NCI-H69 (cell line): ENCODE measurements around the gene ADAR.
A peak's percentile ranks its signal among the peaks of the same experiment; 100 is the strongest.
"Not testable (repeated sequence)": the region's sequence is repeated elsewhere in the genome, so short reads cannot be mapped to it uniquely, and the experiment has no call there.

Experiments used
- DNase-seq: peaks from one replicate; lab custom pipeline; 2025; lab: John Stamatoyannopoulos, UW

Gene ADAR

GRCh38 chr1:154607609-154608396, at the start of gene ADAR:
Gene ADAR, minus strand, starts transcription at chr1:154608186. Its CDS starts 180 bp downstream, at chr1:154608006.
- DNase-seq = peak; percentile 91

- DNase-seq = no peak
Observed at GRCh38 chr1:154657556-154657955, 49.6 kb upstream of the ADAR start.

GRCh38 chr1:154652893-154653292, 44.9 kb upstream of the ADAR start:
- DNase-seq = no peak

GRCh38 chr1:154644724-154645123, 36.7 kb upstream of the ADAR start:
- not testable (repeated sequence) for DNase-seq

GRCh38 chr1:154641534-154641933, 33.5 kb upstream of the ADAR start:
- no peak for DNase-seq

GRCh38 chr1:154639876-154640275, 31.9 kb upstream of the ADAR start:
- DNase-seq = no peak

GRCh38 chr1:154635171-154635570, 27.2 kb upstream of the ADAR start:
- DNase-seq = no peak

GRCh38 chr1:154629675-154630073, 21.7 kb upstream of the ADAR start:
- DNase-seq = no peak

- DNase-seq = no peak
Observed at GRCh38 chr1:154629061-154629674, 21.2 kb upstream of the ADAR start.

GRCh38 chr1:154628121-154628405, 20.1 kb upstream of the ADAR start:
- no peak for DNase-seq

- peak; percentile 97 for DNase-seq
Observed at GRCh38 chr1:154627257-154628120, 19.5 kb upstream of the ADAR start.

GRCh38 chr1:154626456-154627256, 18.7 kb upstream of the ADAR start:
- DNase-seq = peak; percentile 54

GRCh38 chr1:154624746-154625643, 17.0 kb upstream of the ADAR start:
- DNase-seq = no peak

- DNase-seq = no peak
Observed at GRCh38 chr1:154623358-154623757, 15.4 kb upstream of the ADAR start.

- no peak for DNase-seq
Observed at GRCh38 chr1:154622503-154623039, 14.6 kb upstream of the ADAR start.

GRCh38 chr1:154621875-154622274, 13.9 kb upstream of the ADAR start:
- no peak for DNase-seq

GRCh38 chr1:154620751-154621150, 12.8 kb upstream of the ADAR start:
- DNase-seq = no peak

GRCh38 chr1:154619181-154619948, 11.4 kb upstream of the ADAR start:
- DNase-seq = no peak

GRCh38 chr1:154616659-154617345, 8.8 kb upstream of the ADAR start:
- no peak for DNase-seq
